Ishikawa (cell line): ENCODE measurements around the gene MAP3K21.

Experiments
- CEBPB ChIP-seq: IDR thresholded peaks from 2 replicates; pipeline ENCODE4 v1.6.1; 2012
- CREB1 ChIP-seq: IDR thresholded peaks from 2 replicates; pipeline ENCODE4 v1.6.1; 2012; ENCODE audit warnings: low read depth
- EGR1 ChIP-seq: IDR thresholded peaks from 2 replicates; pipeline ENCODE4 v1.6.1; 2012
- EP300 ChIP-seq: IDR thresholded peaks from 2 replicates; pipeline ENCODE4 v1.6.1; 2012; ENCODE audit warnings: borderline replicate concordance
- FOXM1 ChIP-seq: IDR thresholded peaks from 2 replicates; pipeline ENCODE4 v1.6.1; 2012; ENCODE audit warnings: low read depth, borderline replicate concordance
- MAX ChIP-seq: IDR thresholded peaks from 2 replicates; pipeline ENCODE4 v1.6.1; 2012
- NFIC ChIP-seq: IDR thresholded peaks from 2 replicates; pipeline ENCODE4 v1.6.1; 2012
- RAD21 ChIP-seq: IDR thresholded peaks from 2 replicates; pipeline ENCODE4 v1.6.1; 2012; ENCODE audit warnings: low read depth
- REST ChIP-seq: IDR thresholded peaks from 2 replicates; pipeline ENCODE4 v1.6.1; 2012; ENCODE audit warnings: low read depth, mild to moderate bottlenecking
- TAF1 ChIP-seq: IDR thresholded peaks from 2 replicates; pipeline ENCODE4 v1.6.1; 2012; ENCODE audit warnings: low read depth, mild to moderate bottlenecking
- TCF12 ChIP-seq: IDR thresholded peaks from 2 replicates; pipeline ENCODE4 v1.6.1; 2012; ENCODE audit warnings: low read depth
- TEAD4 ChIP-seq: IDR thresholded peaks from 2 replicates; pipeline ENCODE4 v1.6.1; 2012
- USF1 ChIP-seq: IDR thresholded peaks from 2 replicates; pipeline ENCODE4 v1.6.1; 2012
- YY1 ChIP-seq: IDR thresholded peaks from 2 replicates; pipeline ENCODE4 v1.6.1; 2012; ENCODE audit warnings: low read depth
- ZBTB7A ChIP-seq: IDR thresholded peaks from 2 replicates; pipeline ENCODE4 v1.6.1; 2012; ENCODE audit warnings: low read depth

MAP3K21 gene

GRCh38 chr1:233327651-233328141 is at the start of gene MAP3K21:
Gene MAP3K21 (plus strand): TSS chr1:233327724. CDS start chr1:233328029, 305 bp downstream.
- TF ChIP-seq YY1 (peak; percentile 51), TAF1 (peak; percentile 64; the same call in 1 of the 2 replicates), MAX (no peak), EP300 (no peak), REST (no peak), ZBTB7A (0 out of 2 replicates have a peak, but pooled peaks have one; percentile 27)

- TF ChIP-seq TCF12, result no peak
These were observed 48.9 kb upstream of the MAP3K21 start for GRCh38 chr1:233278631-233279030.

GRCh38 chr1:233279971-233280370 is 47.6 kb upstream of the MAP3K21 start:
- TF ChIP-seq EP300 (no peak), TAF1 (no peak), ZBTB7A (no peak), CREB1 (no peak), YY1 (no peak), TEAD4 (no peak), CEBPB (no peak), TCF12 (no peak), REST (no peak), USF1 (no peak), FOXM1 (no peak), RAD21 (no peak), MAX (no peak), EGR1 (no peak), NFIC (no peak)

- TF ChIP-seq CREB1 (no peak), EGR1 (no peak), TCF12 (no peak), RAD21 (no peak), NFIC (no peak), USF1 (no peak), TAF1 (no peak), CEBPB (no peak), REST (no peak), MAX (no peak), ZBTB7A (no peak), FOXM1 (no peak), YY1 (no peak), TEAD4 (no peak), EP300 (no peak)
These were observed 45.6 kb upstream of the MAP3K21 start for GRCh38 chr1:233281711-233282581.
